GM21737 (cell line): ENCODE data around the gene ZNF653.
"Not testable (repeated sequence)": the region's sequence is repeated elsewhere in the genome, so short reads cannot be mapped to it uniquely, and the experiment has no call there.

Source experiments
- ATAC-seq: cut with Tn5 transposase; IDR thresholded peaks from one replicate; pipeline ENCODE4 v1.9.1; 2021; ENCODE audit warnings: mild to moderate bottlenecking, moderate library complexity; ENCODE audit not compliant: unreplicated experiment

ZNF653 gene

GRCh38 chr19:11483366-11484111 is 22.1 kb downstream of the ZNF653 start:
- no peak for ATAC-seq

- ATAC-seq: peak; percentile 57
Observed at GRCh38 chr19:11482384-11483050, 23.1 kb downstream of the ZNF653 start.

- peak; percentile 52 for ATAC-seq
Observed at GRCh38 chr19:11481534-11482383, 23.9 kb downstream of the ZNF653 start.

GRCh38 chr19:11480715-11481533 is 24.7 kb downstream of the ZNF653 start, which contains the start of gene ELAVL3:
Gene ELAVL3, minus strand, starts transcription at chr19:11481046. Its CDS starts 438 bp downstream, at chr19:11480608.
- no peak for ATAC-seq

- no peak for ATAC-seq
Observed at GRCh38 chr19:11479898-11480714, 25.5 kb downstream of the ZNF653 start.

- ATAC-seq: no peak
Observed at GRCh38 chr19:11479090-11479897, 26.3 kb downstream of the ZNF653 start.

- ATAC-seq: no peak
Observed at GRCh38 chr19:11478167-11479089, 27.2 kb downstream of the ZNF653 start.

- ATAC-seq: no peak
Observed at GRCh38 chr19:11475861-11476260, 29.8 kb downstream of the ZNF653 start.

GRCh38 chr19:11475343-11475742 is 30.3 kb downstream of the ZNF653 start:
- ATAC-seq: not testable (repeated sequence)

- no peak for ATAC-seq
Observed at GRCh38 chr19:11473725-11474124, 31.9 kb downstream of the ZNF653 start.

- ATAC-seq: not testable (repeated sequence)
Observed at GRCh38 chr19:11468266-11468845, 37.3 kb downstream of the ZNF653 start.

GRCh38 chr19:11465600-11465999 is 40.0 kb downstream of the ZNF653 start:
- ATAC-seq: no peak

GRCh38 chr19:11464333-11465265 is 41.0 kb downstream of the ZNF653 start:
- ATAC-seq: no peak

GRCh38 chr19:11463391-11463790 is 42.2 kb downstream of the ZNF653 start:
- ATAC-seq: no peak

GRCh38 chr19:11461453-11461852 is 44.2 kb downstream of the ZNF653 start:
- ATAC-seq: no peak

GRCh38 chr19:11460207-11460606 is 45.4 kb downstream of the ZNF653 start:
- ATAC-seq: no peak
